ENCODE measurements around the gene DPPA5. TPM values are rescaled to one million over a fixed set of nuclear protein-coding genes. Genes with fewer than 3 reads are reported as not detected.

Gene DPPA5
- total RNA-seq, 1 experiment from 2014 or later: 1.2 TPM

- Histone ChIP-seq H4K5ac (ENCODE audit: insufficient read length, low read depth, low read length) (no peak overlapping the region), H2AK5ac (ENCODE audit: insufficient read length, low read length) (no peak overlapping the region), H3K14ac (ENCODE audit: insufficient read depth, low read length) (peak overlapping the region; percentile 98; the same call in 1 of the 2 replicates), H3K9ac (ENCODE audit: extremely low read depth, insufficient read length, low read length) (peak overlapping the region; percentile 69), H2BK120ac (ENCODE audit: low read depth, low read length, poor library complexity, severe bottlenecking) (no peak overlapping the region), H3K79me1 (ENCODE audit: insufficient read depth, low read depth, low read length, poor library complexity, severe bottlenecking) (peaks cover 3% of the 10 kb centered on the region), H3K9me3 (ENCODE audit: control insufficient read depth, low read depth, low read length) (no peaks in the 10 kb centered on the region), H3K4ac (ENCODE audit: low read depth, low read length) (no peak overlapping the region), H3T11ph (ENCODE audit: low read length) (no peak overlapping the region), H2AFZ (ENCODE audit: low read length) (peak overlapping the region; percentile 9), H3K27me3 (ENCODE audit: insufficient read depth, low read length) (no peaks in the 10 kb centered on the region), H2BK20ac (ENCODE audit: low read depth, low read length, poor library complexity, severe bottlenecking) (no peak overlapping the region), H3K23me2 (ENCODE audit: insufficient read length, low read depth, low read length, poor library complexity, severe bottlenecking) (peaks cover 17% of the 10 kb centered on the region), H3K18ac (ENCODE audit: insufficient read length, low read depth, low read length) (peak overlapping the region; percentile 94), H3K79me2 (ENCODE audit: insufficient read depth, low read length) (0 out of 2 replicates have a peak, but pooled peaks cover 2% of the 10 kb centered on the region), H3K23ac (ENCODE audit: insufficient read length, low read depth, low read length) (no peak overlapping the region), H2BK5ac (ENCODE audit: insufficient read length, low read length) (no peak overlapping the region), H3K56ac (ENCODE audit: insufficient read length, low read depth, low read length) (no peak overlapping the region), H3K4me1 (ENCODE audit: insufficient read depth, low read length) (no peaks in the 10 kb centered on the region; the same call in 1 of the 2 replicates), H3K27ac (ENCODE audit: insufficient read length, low read depth, low read length) (no peak overlapping the region), H4K91ac (ENCODE audit: insufficient read length, low read depth, low read length) (no peak overlapping the region), H4K8ac (replicated peaks; ENCODE audit: insufficient read length, low read depth, low read length) (no peak overlapping the region), H2BK15ac (ENCODE audit: low read depth, low read length) (no peak overlapping the region), H3K4me2 (ENCODE audit: insufficient read depth, insufficient read length, low read length) (peak overlapping the region; percentile 89), H4K20me1 (ENCODE audit: control insufficient read depth, insufficient read depth, insufficient read length) (no peaks in the 10 kb centered on the region), H2BK12ac (ENCODE audit: insufficient read length, low read depth, low read length) (no peak overlapping the region)
- peaks cover 10% of the 10 kb centered on the region for H3K27me3 Mint-ChIP-seq (ENCODE audit: low read depth)
- H3K4me1 Mint-ChIP-seq: peaks cover 16 to 28% of the 10 kb centered on the region in 2 experiments
- DNase-seq: no peak
- no CpG with 5 or more reads among the region's 13 CpGs for WGBS (ENCODE audit: extremely low coverage, insufficient read length, low lambda C conversion rate)
- H3K27ac Mint-ChIP-seq: peak overlapping the region; percentile 90 to 96 (median 94); a peak in 5 of 7 replicates
- TF ChIP-seq, protein P1, sequence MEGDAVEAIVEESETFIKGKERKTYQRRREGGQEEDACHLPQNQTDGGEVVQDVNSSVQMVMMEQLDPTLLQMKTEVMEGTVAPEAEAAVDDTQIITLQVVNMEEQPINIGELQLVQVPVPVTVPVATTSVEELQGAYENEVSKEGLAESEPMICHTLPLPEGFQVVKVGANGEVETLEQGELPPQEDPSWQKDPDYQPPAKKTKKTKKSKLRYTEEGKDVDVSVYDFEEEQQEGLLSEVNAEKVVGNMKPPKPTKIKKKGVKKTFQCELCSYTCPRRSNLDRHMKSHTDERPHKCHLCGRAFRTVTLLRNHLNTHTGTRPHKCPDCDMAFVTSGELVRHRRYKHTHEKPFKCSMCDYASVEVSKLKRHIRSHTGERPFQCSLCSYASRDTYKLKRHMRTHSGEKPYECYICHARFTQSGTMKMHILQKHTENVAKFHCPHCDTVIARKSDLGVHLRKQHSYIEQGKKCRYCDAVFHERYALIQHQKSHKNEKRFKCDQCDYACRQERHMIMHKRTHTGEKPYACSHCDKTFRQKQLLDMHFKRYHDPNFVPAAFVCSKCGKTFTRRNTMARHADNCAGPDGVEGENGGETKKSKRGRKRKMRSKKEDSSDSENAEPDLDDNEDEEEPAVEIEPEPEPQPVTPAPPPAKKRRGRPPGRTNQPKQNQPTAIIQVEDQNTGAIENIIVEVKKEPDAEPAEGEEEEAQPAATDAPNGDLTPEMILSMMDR (conservative IDR thresholded peaks at IDR 0.05): no peak
- peak overlapping the region; percentile 90 to 93 for H3K4me3 Mint-ChIP-seq
- peaks cover 6 to 19% of the 10 kb centered on the region in 2 experiments for H3K9me3 Mint-ChIP-seq
- H3K36me3 Mint-ChIP-seq (ENCODE audit: insufficient read depth in 1 of 3, low read depth in 3 of 3): peaks cover 9 to 31% (median 17%) of the 10 kb centered on the region in 3 experiments; a peak in 6 of 7 replicates
These were observed 44.6 kb downstream of the DPPA5 start for GRCh38 chr6:73309535-73309784.
